Keratinocyte (primary cell): ENCODE measurements around the gene RRAGD.

Source experiments
- CTCF ChIP-seq, 3 experiments: IDR thresholded peaks in 1 of 3; conservative IDR thresholded peaks in 1 of 3; optimal IDR thresholded peaks in 1 of 3; 2 replicates in 2 of 3; 3 replicates in 1 of 3; pipeline versions ENCODE3 to v1.5.1; 2011; ENCODE audit warnings: low read length in 3 of 3, mild to moderate bottlenecking in 3 of 3, moderate library complexity in 2 of 3, control low read depth in 1 of 3, inconsistent platforms in 1 of 3; ENCODE audit not compliant: insufficient read depth in 2 of 3; ENCODE audit errors: extremely low read depth in 1 of 3
- EZH2 ChIP-seq: IDR thresholded peaks from one replicate; pipeline ENCODE4 v1.6.1; 2012; ENCODE audit warnings: inconsistent platforms, mild to moderate bottlenecking, low read length, moderate library complexity

GRCh38 chr6:89388846-89389245, 23.2 kb downstream of the RRAGD start:
- TF ChIP-seq CTCF (optimal IDR thresholded peaks at IDR 0.05 in 1 of 3, IDR thresholded peaks at IDR 0.05 in 1 of 3, conservative IDR thresholded peaks at IDR 0.05 in 1 of 3; ENCODE audit: extremely low read depth in 1 of 3, insufficient read depth in 2 of 3, low read length in 3 of 3) (no peak), EZH2 (no peak)
